Posterior vena cava (tissue), 2 donors: Measurements from ENCODE around the gene ECHS1. TPM values are rescaled to one million over a fixed set of nuclear protein-coding genes. Genes with fewer than 3 reads are reported as not detected.

ENCODE experiments used
- DNase-seq: peaks from one replicate; pipeline ENCODE4 v3.0.0-alpha.2; 2020; ENCODE audit warnings: low spot score
- intact Hi-C, 2 donors: fragments of 100-400 bp; cut with DNase I; formaldehyde crosslinking; loops; one replicate each; pipeline versions ENCODE4 v1.14.1 to v1.14.2; 2022 to 2023
- microRNA-seq, 2 donors: library from miRNA; unstranded; fragments of <30 nt; microRNA quantifications; one replicate each; pipeline ENCODE4 v1.2.0, GENCODE V29; 2020 to 2021; ENCODE audit warnings: borderline microRNAs expressed in 2 of 2
- total RNA-seq, 2 donors: library from RNA; stranded (reverse); fragmentation: NEBNext Ultra II Directional; extraction: Animal tissue kit (Norgen Biotek cat#: 25700); gene quantifications; one replicate each; pipeline ENCODE4 v1.2.1, GENCODE V29; 2021
- donor health status: DM: yes; HTN: yes; CAD: no.
- donor health status: DM: yes; HTN: yes; CAD: no.

The ECHS1 gene
- total RNA-seq, 2 donors from 2014 or later, result 38.8 to 47.3 TPM

DNA sequence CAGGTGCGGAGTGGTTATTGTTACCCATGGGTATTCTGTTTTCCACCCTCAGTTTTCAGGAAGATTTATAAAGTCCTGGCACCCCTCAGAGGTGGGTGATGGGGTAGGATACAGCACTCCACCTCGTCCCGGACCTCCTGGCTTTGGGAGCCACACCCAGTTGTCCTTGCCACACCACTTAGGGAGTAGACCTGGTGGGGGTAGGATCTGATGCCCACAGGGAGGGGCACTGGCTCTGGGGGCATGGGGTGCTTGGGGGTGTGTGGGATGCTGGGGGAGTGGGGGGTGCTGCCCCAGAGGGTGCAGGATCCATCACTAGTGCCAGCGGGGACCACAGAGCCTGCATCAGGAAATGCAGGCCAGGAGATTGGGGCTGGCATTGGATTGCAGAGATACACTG, 60.0 kb downstream of the ECHS1 start:
- DNase-seq, result no peak
- intact Hi-C loops, result no loop called here

GRCh38 chr10:133312769-133313145, 60.4 kb downstream of the ECHS1 start:
- intact Hi-C loops, result no loop called here
- no peak for DNase-seq

Small RNAs within 50 kb of the gene (microRNA-seq; reads per million reads assigned to microRNA genes)
- gene MIR3944, result 0 to 0.97 reads per million in 2 donors

Other genes with a start within 250 kb of the ECHS1 start
- under 1 TPM; 0.33 to 0.37 TPM for gene KNDC1, start 213.1 kb downstream of the ECHS1 start, total RNA-seq
- gene UTF1, start 143.1 kb downstream of the ECHS1 start, total RNA-seq, result not detected
- 1 to 10 TPM; 2.6 to 3.5 TPM for gene VENTX, start 135.5 kb downstream of the ECHS1 start, total RNA-seq
- 1 to 10 TPM; 7.0 to 9.0 TPM for gene ADAM8, start 96.5 kb downstream of the ECHS1 start, total RNA-seq
- 10 to 100 TPM; 35.7 to 36.0 TPM for gene TUBGCP2, start 64.5 kb downstream of the ECHS1 start, total RNA-seq
- 10 to 100 TPM; 27.4 to 30.7 TPM for gene ZNF511, start 64.4 kb downstream of the ECHS1 start, total RNA-seq
- gene CALY, start 36.5 kb downstream of the ECHS1 start, total RNA-seq, result not detected
- not detected for gene PRAP1, start 26.0 kb downstream of the ECHS1 start, total RNA-seq
- 10 to 100 TPM; 13.8 to 17.6 TPM for gene FUOM, start 15.3 kb downstream of the ECHS1 start, total RNA-seq
- gene PAOX, start 5.9 kb upstream of the ECHS1 start, total RNA-seq, result 1 to 10 TPM; 2.8 to 3.5 TPM
- gene MTG1, start 20.8 kb upstream of the ECHS1 start, total RNA-seq, result 10 to 100 TPM; 24.5 to 25.6 TPM
- under 1 TPM; 0.14 to 0.19 TPM for gene SPRN, start 51.3 kb upstream of the ECHS1 start, total RNA-seq
- 1 to 10 TPM; 2.9 to 3.4 TPM for gene SCART1, start 80.6 kb upstream of the ECHS1 start, total RNA-seq
- 1 to 10 TPM; 2.1 to 2.9 TPM for gene CYP2E1, start 154.0 kb upstream of the ECHS1 start, total RNA-seq
- gene SYCE1, start 192.2 kb upstream of the ECHS1 start, total RNA-seq, result under 1 TPM; 0.51 to 0.76 TPM